Endodermal cell (in vitro differentiated cells): ENCODE measurements around the gene HOXD3. TPM values are rescaled to one million over a fixed set of nuclear protein-coding genes. Genes with fewer than 3 reads are reported as not detected.

Experiments used
- DNase-seq: peaks from one replicate; pipeline ENCODE4 v3.0.0-alpha.2; 2017
- H3K27ac ChIP-seq: 2 replicates; pipeline ENCODE4 v1.5.1; 2013; ENCODE audit warnings: mild to moderate bottlenecking, low read depth, low read length, moderate library complexity
- H3K27me3 ChIP-seq: 2 replicates; pipeline ENCODE4 v1.6.1; 2013; ENCODE audit warnings: mild to moderate bottlenecking, low read length, moderate library complexity; ENCODE audit not compliant: insufficient read depth, control insufficient read depth, poor library complexity, severe bottlenecking
- H3K36me3 ChIP-seq: 2 replicates; pipeline ENCODE4 v1.7.0; 2013; ENCODE audit warnings: mild to moderate bottlenecking, low read length, moderate library complexity; ENCODE audit not compliant: control insufficient read depth, insufficient read depth
- H3K4me1 ChIP-seq: one replicate; pipeline ENCODE4 v1.7.0; 2013; ENCODE audit warnings: low read length; ENCODE audit not compliant: control insufficient read depth, insufficient read depth
- H3K4me3 ChIP-seq: 2 replicates; pipeline ENCODE4 v1.5.1; 2013; ENCODE audit warnings: mild to moderate bottlenecking, low read length, moderate library complexity
- H3K9ac ChIP-seq: 2 replicates; pipeline ENCODE4 v1.6.1; 2013; ENCODE audit warnings: mild to moderate bottlenecking, low read length, moderate library complexity; ENCODE audit not compliant: poor library complexity, severe bottlenecking; ENCODE audit errors: extremely low read depth
- H3K9me3 ChIP-seq: 2 replicates; pipeline ENCODE4 v1.6.1; 2013; ENCODE audit warnings: mild to moderate bottlenecking, low read length, moderate library complexity; ENCODE audit not compliant: control insufficient read depth
- H3K27ac Mint-ChIP-seq: 2 replicates; pipeline ENCODE4 v1.8.0; 2020; ENCODE audit warnings: mixed read lengths
- H3K27me3 Mint-ChIP-seq: 2 replicates; pipeline ENCODE4 v1.8.0; 2021; ENCODE audit warnings: mild to moderate bottlenecking, mixed read lengths; ENCODE audit not compliant: insufficient read depth
- H3K36me3 Mint-ChIP-seq: 2 replicates; pipeline ENCODE4 v1.8.0; 2020; ENCODE audit warnings: low read depth, mixed read lengths
- H3K4me1 Mint-ChIP-seq: 2 replicates; pipeline ENCODE4 v1.8.0; 2020; ENCODE audit warnings: mixed read lengths
- H3K4me3 Mint-ChIP-seq: 2 replicates; pipeline ENCODE4 v1.8.0; 2020; ENCODE audit warnings: mild to moderate bottlenecking, moderate library complexity, mixed read lengths
- H3K9me3 Mint-ChIP-seq: 2 replicates; pipeline ENCODE4 v1.8.0; 2020; ENCODE audit warnings: mild to moderate bottlenecking, mixed read lengths
- CTCF ChIP-seq: fragments of 200-600 bp; sonication (generic); conservative IDR thresholded peaks from 2 replicates; pipeline ENCODE4 v1.5.0; 2021; ENCODE audit warnings: antibody characterized with exemption, mild to moderate bottlenecking
- WGBS, 2 experiments: methylation state at CpG; one replicate each; pipeline versions ENCODE4 v1.1.5 to v1.1.7; 2013; ENCODE audit warnings: missing lambda C conversion rate in 2 of 2, mixed read lengths in 1 of 2; ENCODE audit not compliant: insufficient coverage in 1 of 2, insufficient read length in 1 of 2; 5-methylcytosine and 5-hydroxymethylcytosine counted together
- total RNA-seq, 2 donors: library from RNA; stranded (reverse); fragmentation: NEBNext Ultra II Directional in 1 of 2; extraction: Animal tissue kit (Norgen Biotek cat#: 25700) in 1 of 2; gene quantifications; 2 replicates in 1 of 2; 3 replicates in 1 of 2; pipeline ENCODE4 v1.2.1, GENCODE V29; 2021

Gene HOXD3
- total RNA-seq, 2 donors from 2014 or later = not detected

GRCh38 chr2:176172895-176173566 is 15.9 kb downstream of the HOXD3 start:
- H3K27me3 ChIP-seq = peaks cover 100% of the 10 kb centered on the region
- Mint-ChIP-seq H3K27me3 (peaks cover 100% of the 10 kb centered on the region), H3K9me3 (no peaks in the 10 kb centered on the region), H3K4me3 (peak overlapping the region; percentile 45), H3K27ac (no peak overlapping the region), H3K36me3 (no peaks in the 10 kb centered on the region), H3K4me1 (peaks cover 29% of the 10 kb centered on the region)
- WGBS, 2 experiments = 10 to 19% methylated on average over 4 to 14 of the region's 14 CpGs
- no peaks in the 10 kb centered on the region for H3K36me3 ChIP-seq
- no peak overlapping the region for H3K9ac ChIP-seq
- no peak for TF ChIP-seq CTCF
- H3K4me1 ChIP-seq = peaks cover 16% of the 10 kb centered on the region
- H3K27ac ChIP-seq = no peak overlapping the region
- no peak overlapping the region for H3K4me3 ChIP-seq
- H3K9me3 ChIP-seq = no peaks in the 10 kb centered on the region
- no peak for DNase-seq

GRCh38 chr2:176173567-176174381 is 16.7 kb downstream of the HOXD3 start:
- Mint-ChIP-seq H3K27me3 (peaks cover 100% of the 10 kb centered on the region), H3K4me1 (peaks cover 29% of the 10 kb centered on the region), H3K27ac (no peak overlapping the region), H3K36me3 (no peaks in the 10 kb centered on the region), H3K4me3 (peak overlapping the region; percentile 56), H3K9me3 (no peaks in the 10 kb centered on the region)
- H3K4me3 ChIP-seq = peak overlapping the region; percentile 68
- no peak for TF ChIP-seq CTCF
- peaks cover 16% of the 10 kb centered on the region for H3K4me1 ChIP-seq
- DNase-seq = no peak
- no peaks in the 10 kb centered on the region for H3K36me3 ChIP-seq
- H3K27ac ChIP-seq = no peak overlapping the region
- H3K27me3 ChIP-seq = peaks cover 100% of the 10 kb centered on the region
- no peaks in the 10 kb centered on the region for H3K9me3 ChIP-seq
- WGBS, 2 experiments = 20% methylated on average over 6 of the region's 7 CpGs; no CpG with 5 or more reads in 1 of the 2 experiments
- no peak overlapping the region for H3K9ac ChIP-seq

DNA sequence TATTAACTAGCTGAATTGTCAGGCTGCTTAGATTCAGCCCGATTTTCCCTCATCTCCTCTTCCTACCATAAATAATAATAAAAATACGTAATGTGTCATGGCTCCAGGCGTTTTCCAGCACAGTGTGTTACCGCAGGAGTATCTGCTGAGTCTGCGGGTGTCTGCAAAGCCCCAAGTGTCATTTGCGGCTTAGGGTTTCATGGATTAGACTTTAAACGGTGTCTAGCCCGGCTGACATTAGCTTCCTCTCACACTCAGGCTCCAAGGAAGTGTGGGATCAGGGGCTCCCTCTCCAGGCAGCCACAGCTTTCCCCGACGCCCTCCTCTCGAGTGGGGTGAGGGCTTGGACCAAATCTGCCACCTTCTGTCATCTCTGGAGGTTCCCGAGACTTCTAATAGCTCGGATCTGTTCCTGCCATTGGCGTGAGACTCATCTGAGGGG is 17.3 kb downstream of the HOXD3 start:
- 1 to 7% methylated on average over 7 to 14 of the region's 14 CpGs for WGBS, 2 experiments
- H3K4me1 Mint-ChIP-seq = peaks cover 29% of the 10 kb centered on the region
- DNase-seq = peak; percentile 56
- no peak overlapping the region for H3K27ac Mint-ChIP-seq
- Histone ChIP-seq H3K4me3 (peak overlapping the region; percentile 68), H3K36me3 (no peaks in the 10 kb centered on the region), H3K27ac (no peak overlapping the region), H3K27me3 (peaks cover 100% of the 10 kb centered on the region), H3K9ac (no peak overlapping the region), H3K9me3 (no peaks in the 10 kb centered on the region), H3K4me1 (peaks cover 16% of the 10 kb centered on the region)
- TF ChIP-seq CTCF = no peak
- no peaks in the 10 kb centered on the region for H3K9me3 Mint-ChIP-seq
- H3K4me3 Mint-ChIP-seq = peak overlapping the region; percentile 56
- H3K36me3 Mint-ChIP-seq = no peaks in the 10 kb centered on the region
- peaks cover 100% of the 10 kb centered on the region for H3K27me3 Mint-ChIP-seq
